PFSK-1 (cell line): ENCODE data around the gene DSTN.

Experiments used
- POLR2AphosphoS5 ChIP-seq: IDR thresholded peaks from 2 replicates; pipeline ENCODE4 v1.6.1; 2012; ENCODE audit warnings: low read depth, mild to moderate bottlenecking, control low read depth, low read length, moderate library complexity
- REST ChIP-seq, 2 experiments: IDR thresholded peaks; 2 replicates each; pipeline versions ENCODE4 v1.6.1 to v1.8.0; 2011 to 2012; ENCODE audit warnings: low read depth in 2 of 2, low read length in 2 of 2, control low read depth in 1 of 2, inconsistent platforms in 1 of 2, mild to moderate bottlenecking in 1 of 2, moderate library complexity in 1 of 2; ENCODE audit not compliant: insufficient read depth in 1 of 2
- TAF1 ChIP-seq: IDR thresholded peaks from 2 replicates; pipeline ENCODE4 v1.6.1; 2012; ENCODE audit warnings: low read length, control low read depth, borderline replicate concordance; ENCODE audit not compliant: insufficient read depth

- TF ChIP-seq REST (IDR thresholded peaks at IDR 0.05; ENCODE audit: insufficient read depth in 1 of 2, low read depth in 2 of 2, low read length in 2 of 2) (no peak), POLR2AphosphoS5 (no peak), TAF1 (no peak)
Observed at GRCh38 chr20:17590245-17590644, 20.4 kb downstream of the DSTN start.
